Activated naive CD8-positive, alpha-beta T cell treated with anti-CD3 and anti-CD28 coated beads, Interleukin-2, amount 50 U/mL, for 16 hours (primary cell): ENCODE results near the gene SIRPA.

ENCODE experiments used
- DNase-seq: peaks from one replicate; pipeline ENCODE4 v3.0.0-alpha.2; 2020; ENCODE audit warnings: low read depth, low spot score

SIRPA gene

GRCh38 chr20:1870323-1870722 is 24.9 kb upstream of the SIRPA start:
- no peak for DNase-seq

- no peak for DNase-seq
Observed at GRCh38 chr20:1870792-1871550, 24.2 kb upstream of the SIRPA start.

- DNase-seq = no peak
Observed at GRCh38 chr20:1871807-1872458, 23.3 kb upstream of the SIRPA start.

- no peak for DNase-seq
Observed at GRCh38 chr20:1872459-1873097, 22.6 kb upstream of the SIRPA start.

GRCh38 chr20:1874450-1875182 is 20.6 kb upstream of the SIRPA start:
- no peak for DNase-seq

- no peak for DNase-seq
Observed at GRCh38 chr20:1875183-1875554, 20.0 kb upstream of the SIRPA start.

- DNase-seq = no peak
Observed at GRCh38 chr20:1875762-1876161, 19.4 kb upstream of the SIRPA start.

GRCh38 chr20:1876217-1876921 is 18.8 kb upstream of the SIRPA start:
- DNase-seq = no peak

- no peak for DNase-seq
Observed at GRCh38 chr20:1876975-1877608, 18.1 kb upstream of the SIRPA start.

- DNase-seq = no peak
Observed at GRCh38 chr20:1877609-1878200, 17.5 kb upstream of the SIRPA start.

GRCh38 chr20:1879369-1879768 is 15.8 kb upstream of the SIRPA start:
- no peak for DNase-seq

GRCh38 chr20:1879934-1880333 is 15.3 kb upstream of the SIRPA start:
- DNase-seq = no peak

- DNase-seq = no peak
Observed at GRCh38 chr20:1880529-1881239, 14.5 kb upstream of the SIRPA start.

- DNase-seq = no peak
Observed at GRCh38 chr20:1881240-1881835, 13.9 kb upstream of the SIRPA start.

GRCh38 chr20:1882026-1882425 is 13.2 kb upstream of the SIRPA start:
- no peak for DNase-seq

GRCh38 chr20:1883986-1884385 is 11.2 kb upstream of the SIRPA start:
- DNase-seq = no peak

GRCh38 chr20:1885254-1885653 is 10.0 kb upstream of the SIRPA start:
- DNase-seq = no peak

GRCh38 chr20:1885940-1886693 is 9.1 kb upstream of the SIRPA start:
- no peak for DNase-seq

- no peak for DNase-seq
Observed at GRCh38 chr20:1887321-1887720, 7.9 kb upstream of the SIRPA start.
